GM23338 (cell line): ENCODE measurements around the gene SIAE. TPM values are rescaled to one million over a fixed set of nuclear protein-coding genes. Genes with fewer than 3 reads are reported as not detected.

Experiments used
- ATAC-seq: fragments of 200-7000 bp; cut with Tn5 transposase; 3 replicates; pipeline ENCODE4 v1.9.1; 2020
- DNase-seq: peaks from one replicate; pipeline ENCODE4 v3.0.0-alpha.2; 2015; ENCODE audit warnings: low spot score
- H2AFZ ChIP-seq: fragments of 200-600 bp; sonication (generic); 2 replicates; pipeline ENCODE4 v1.8.0; 2016; ENCODE audit warnings: antibody characterized with exemption, mild to moderate bottlenecking, moderate library complexity
- H3F3A ChIP-seq: fragments of 200-600 bp; sonication (generic); replicated peaks from 2 replicates; pipeline ENCODE4 v1.8.0; 2017; ENCODE audit warnings: antibody characterized with exemption, mixed run types, low read depth
- H3K27ac ChIP-seq: fragments of 200-600 bp; sonication (generic); 2 replicates; pipeline ENCODE4 v1.6.1; 2016; ENCODE audit warnings: low read depth
- H3K27me3 ChIP-seq: fragments of 200-600 bp; sonication (generic); 2 replicates; pipeline ENCODE4 v1.8.0; 2016; ENCODE audit warnings: mild to moderate bottlenecking, mixed run types, moderate library complexity; ENCODE audit not compliant: insufficient read depth
- H3K36me3 ChIP-seq: fragments of 200-600 bp; sonication (generic); 2 replicates; pipeline ENCODE4 v1.8.0; 2016; ENCODE audit warnings: mild to moderate bottlenecking; ENCODE audit not compliant: insufficient read depth
- H3K4me1 ChIP-seq: fragments of 200-600 bp; sonication (generic); 2 replicates; pipeline ENCODE4 v1.8.0; 2016; ENCODE audit warnings: mild to moderate bottlenecking, moderate library complexity; ENCODE audit not compliant: insufficient read depth
- H3K4me2 ChIP-seq: fragments of 200-600 bp; sonication (generic); 2 replicates; pipeline ENCODE4 v1.7.1; 2017; ENCODE audit warnings: mixed run types
- H3K4me3 ChIP-seq: fragments of 200-600 bp; sonication (generic); 2 replicates; pipeline ENCODE4 v1.6.1; 2016; ENCODE audit warnings: mixed run types
- H3K79me2 ChIP-seq: fragments of 200-600 bp; sonication (generic); replicated peaks from 2 replicates; pipeline ENCODE4 v1.8.0; 2017; ENCODE audit warnings: mild to moderate bottlenecking; ENCODE audit not compliant: insufficient read depth
- H3K9me2 ChIP-seq: fragments of 200-600 bp; sonication (generic); 2 replicates; pipeline ENCODE4 v1.8.0; 2017; ENCODE audit not compliant: insufficient read depth
- H4K20me1 ChIP-seq: fragments of 200-600 bp; sonication (generic); replicated peaks from 2 replicates; pipeline ENCODE4 v1.8.0; 2017; ENCODE audit warnings: mild to moderate bottlenecking; ENCODE audit not compliant: insufficient read depth
- H3K27ac Mint-ChIP-seq: 2 replicates; pipeline ENCODE4 v1.8.0; 2020; ENCODE audit warnings: inconsistent platforms, mild to moderate bottlenecking, moderate library complexity, mixed read lengths
- H3K27me3 Mint-ChIP-seq: 3 replicates; pipeline ENCODE4 v1.8.0; 2022; ENCODE audit warnings: low read depth, mild to moderate bottlenecking, moderate library complexity, mixed read lengths, inconsistent platforms; ENCODE audit not compliant: insufficient read depth, poor library complexity
- H3K36me3 Mint-ChIP-seq: 3 replicates; pipeline ENCODE4 v1.8.0; 2021; ENCODE audit warnings: low read depth, mild to moderate bottlenecking, inconsistent platforms, moderate library complexity, mixed read lengths
- H3K4me1 Mint-ChIP-seq: 3 replicates; pipeline ENCODE4 v1.8.0; 2020; ENCODE audit warnings: mild to moderate bottlenecking, inconsistent platforms, mixed read lengths
- H3K4me3 Mint-ChIP-seq: 3 replicates; pipeline ENCODE4 v1.8.0; 2021; ENCODE audit warnings: moderate library complexity, mild to moderate bottlenecking, inconsistent platforms, mixed read lengths
- H3K9me3 Mint-ChIP-seq: 3 replicates; pipeline ENCODE4 v1.8.0; 2020; ENCODE audit warnings: moderate library complexity, mild to moderate bottlenecking, inconsistent platforms, mixed read lengths
- CREB1 ChIP-seq: fragments of 250-450 bp; sonication (Bioruptor Pico); IDR thresholded peaks from 2 replicates; pipeline ENCODE4 v1.5.0; 2020; ENCODE audit warnings: low read depth, mild to moderate bottlenecking, moderate library complexity
- CTCF ChIP-seq, 2 experiments: fragments of 200-600 bp in 1 of 2; sonication (generic) in 1 of 2; conservative IDR thresholded peaks; 2 replicates each; pipeline versions ENCODE4 v1.5.1 to v1.6.1; 2016 to 2017; ENCODE audit warnings: antibody characterized with exemption in 2 of 2, low read depth in 2 of 2, mild to moderate bottlenecking in 2 of 2, moderate library complexity in 1 of 2
- ETS1 ChIP-seq: IDR thresholded peaks from 2 replicates; pipeline ENCODE4 v1.6.1; 2016; ENCODE audit warnings: antibody characterized with exemption
- EZH2 ChIP-seq: fragments of 200-600 bp; sonication (generic); IDR thresholded peaks from one replicate; pipeline ENCODE4 v1.8.0; 2017; ENCODE audit warnings: antibody characterized with exemption, mild to moderate bottlenecking, low read depth; ENCODE audit not compliant: unreplicated experiment
- EZH2phosphoT487 ChIP-seq: fragments of 200-600 bp; sonication (generic); IDR thresholded peaks from one replicate; pipeline ENCODE4 v1.8.1; 2018; ENCODE audit warnings: antibody characterized with exemption; ENCODE audit not compliant: unreplicated experiment
- JUNB ChIP-seq: IDR thresholded peaks from one replicate; pipeline ENCODE4 v1.6.1; 2016; ENCODE audit warnings: antibody characterized with exemption; ENCODE audit not compliant: unreplicated experiment
- NANOG ChIP-seq: IDR thresholded peaks from 2 replicates; pipeline ENCODE4 v1.6.1; 2016; ENCODE audit warnings: antibody characterized with exemption, borderline replicate concordance
- POLR2AphosphoS5 ChIP-seq: IDR thresholded peaks from 2 replicates; pipeline ENCODE4 v1.6.1; 2016; ENCODE audit warnings: antibody characterized with exemption, low read depth
- REST ChIP-seq: IDR thresholded peaks from one replicate; pipeline ENCODE4 v1.6.1; 2018; ENCODE audit warnings: antibody characterized with exemption; ENCODE audit not compliant: unreplicated experiment
- STAT1 ChIP-seq: IDR thresholded peaks from one replicate; pipeline ENCODE4 v1.6.1; 2016; ENCODE audit warnings: antibody characterized with exemption; ENCODE audit not compliant: unreplicated experiment
- ZNF114 ChIP-seq: fragments of 250-450 bp; sonication (Bioruptor Pico); IDR thresholded peaks from 2 replicates; pipeline ENCODE4 v1.5.0; 2020; ENCODE audit warnings: mild to moderate bottlenecking, moderate library complexity
- ZNF331 ChIP-seq: fragments of 250-450 bp; sonication (Bioruptor Pico); IDR thresholded peaks from 2 replicates; pipeline ENCODE4 v1.5.0; 2020; ENCODE audit warnings: low read depth, mild to moderate bottlenecking, moderate library complexity
- ZNF462 ChIP-seq: fragments of 250-450 bp; sonication (Bioruptor Pico); IDR thresholded peaks from 2 replicates; pipeline ENCODE4 v1.5.0; 2020; ENCODE audit warnings: mild to moderate bottlenecking, moderate library complexity
- polyA plus RNA-seq: library from polyadenylated mRNA; unstranded; fragments of >200 nt; fragmentation: Nextera tagmentation; extraction: Ambion mirVana; gene quantifications from 2 replicates; pipeline ENCODE4 v1.2.1, GENCODE V29; 2016
- total RNA-seq: library from RNA; depleted of rRNA; stranded (reverse); fragments of >200 nt; shearing (Covaris generic); gene quantifications from 2 replicates; pipeline ENCODE4 v1.2.3, GENCODE V29; 2014

Gene SIAE
- total and polyA plus RNA-seq, 2 experiments from 2014 or later: 1.1 to 1.7 TPM

- H3K4me3 Mint-ChIP-seq: peak overlapping the region; percentile 43; the same call in 1 of the 3 replicates
- peak overlapping the region; percentile 6 for H3K4me2 ChIP-seq
Observed at GRCh38 chr11:124656774-124657630, 16.5 kb downstream of the SIAE start.

More at GRCh38 chr11:124656774-124657630, 16.5 kb downstream of the SIAE start:
- no peaks in the 10 kb centered on the region for H3K79me2 ChIP-seq
- H3K4me1 ChIP-seq: peaks cover 17% of the 10 kb centered on the region
- peak overlapping the region; percentile 31 for H3K4me3 ChIP-seq
- H3K36me3 ChIP-seq: no peaks in the 10 kb centered on the region
- no peaks in the 10 kb centered on the region for H3F3A ChIP-seq
- H3K27me3 ChIP-seq: no peaks in the 10 kb centered on the region
- no peak overlapping the region for H3K27ac ChIP-seq
- H3K9me2 ChIP-seq: no peaks in the 10 kb centered on the region
- DNase-seq: peak; percentile 53
- peak; percentile 89 for ATAC-seq
- H3K36me3 Mint-ChIP-seq: no peaks in the 10 kb centered on the region
- H3K4me1 Mint-ChIP-seq: peaks cover 21% of the 10 kb centered on the region
- H4K20me1 ChIP-seq: no peaks in the 10 kb centered on the region
- H2AFZ ChIP-seq: 0 out of 2 replicates have a peak overlapping the region, but pooled peaks have one; percentile 15
- TF ChIP-seq REST (no peak), CREB1 (CRISPR knock-in tag) (no peak), CTCF (conservative IDR thresholded peaks at IDR 0.05; ENCODE audit: low read depth in 2 of 2) (no peak), ZNF114 (CRISPR knock-in tag) (no peak), EZH2phosphoT487 (no peak), ZNF462 (CRISPR knock-in tag) (no peak), ETS1 (no peak), STAT1 (no peak), EZH2 (no peak), NANOG (no peak), JUNB (no peak), POLR2AphosphoS5 (no peak), ZNF331 (no peak)
- no peaks in the 10 kb centered on the region for H3K9me3 Mint-ChIP-seq
- peaks cover 7% of the 10 kb centered on the region for H3K27me3 Mint-ChIP-seq
- H3K27ac Mint-ChIP-seq: no peak overlapping the region
